Measurements from ENCODE around the gene ATP5IF1.

The ATP5IF1 gene

GRCh38 chr1:28235755-28236655 lies at the start of gene ATP5IF1:
ATP5IF1 (plus strand) TSS chr1:28236124; CDS start chr1:28236184, 60 bp downstream.
- DNase-seq (ENCODE audit: low read depth), result peak; percentile 93

GRCh38 chr1:28190337-28190979 lies 45.5 kb upstream of the ATP5IF1 start:
- no peak for DNase-seq (ENCODE audit: low read depth)

- DNase-seq (ENCODE audit: low read depth), result peak; percentile 41
Observed at GRCh38 chr1:28190996-28191645, 44.8 kb upstream of the ATP5IF1 start.

GRCh38 chr1:28193701-28194161 lies 42.2 kb upstream of the ATP5IF1 start:
- no peak for DNase-seq (ENCODE audit: low read depth)

GRCh38 chr1:28194326-28195035 lies 41.4 kb upstream of the ATP5IF1 start:
- DNase-seq (ENCODE audit: low read depth), result no peak

GRCh38 chr1:28195780-28196179 lies 40.1 kb upstream of the ATP5IF1 start:
- DNase-seq (ENCODE audit: low read depth), result no peak

- no peak for DNase-seq (ENCODE audit: low read depth)
Observed at GRCh38 chr1:28196330-28196729, 39.6 kb upstream of the ATP5IF1 start.

GRCh38 chr1:28197682-28198415 lies 38.1 kb upstream of the ATP5IF1 start:
- DNase-seq (ENCODE audit: low read depth), result no peak

GRCh38 chr1:28199328-28200233 lies 36.3 kb upstream of the ATP5IF1 start:
- DNase-seq (ENCODE audit: low read depth), result no peak

- DNase-seq (ENCODE audit: low read depth), result no peak
Observed at GRCh38 chr1:28200234-28200873, 35.6 kb upstream of the ATP5IF1 start.

- no peak for DNase-seq (ENCODE audit: low read depth)
Observed at GRCh38 chr1:28205243-28205642, 30.7 kb upstream of the ATP5IF1 start.

GRCh38 chr1:28208818-28209441 lies 27.0 kb upstream of the ATP5IF1 start:
- no peak for DNase-seq (ENCODE audit: low read depth)

GRCh38 chr1:28209700-28210099 lies 26.2 kb upstream of the ATP5IF1 start:
- no peak for DNase-seq (ENCODE audit: low read depth)

- DNase-seq (ENCODE audit: low read depth), result no peak
Observed at GRCh38 chr1:28213315-28213714, 22.6 kb upstream of the ATP5IF1 start.

- no peak for DNase-seq (ENCODE audit: low read depth)
Observed at GRCh38 chr1:28229089-28229488, 6.8 kb upstream of the ATP5IF1 start.

GRCh38 chr1:28229996-28230395 lies 5.9 kb upstream of the ATP5IF1 start:
- no peak for DNase-seq (ENCODE audit: low read depth)

GRCh38 chr1:28232558-28233263 lies 3.2 kb upstream of the ATP5IF1 start, which contains the start of gene DNAJC8:
DNAJC8 (minus strand) TSS chr1:28233029; CDS start chr1:28232998, 31 bp downstream.
- peak; percentile 89 for DNase-seq (ENCODE audit: low read depth)

- no peak for DNase-seq (ENCODE audit: low read depth)
Observed at GRCh38 chr1:28233264-28233606, 2.7 kb upstream of the ATP5IF1 start.

Data from CMK (cell line).